HG03342 (cell line): ENCODE results near the gene C10orf90.

Experiments used
- ATAC-seq: cut with Tn5 transposase; IDR thresholded peaks from one replicate; pipeline ENCODE4 v1.9.1; 2021; ENCODE audit warnings: mild to moderate bottlenecking, moderate library complexity; ENCODE audit not compliant: unreplicated experiment

C10orf90 gene, protein sequence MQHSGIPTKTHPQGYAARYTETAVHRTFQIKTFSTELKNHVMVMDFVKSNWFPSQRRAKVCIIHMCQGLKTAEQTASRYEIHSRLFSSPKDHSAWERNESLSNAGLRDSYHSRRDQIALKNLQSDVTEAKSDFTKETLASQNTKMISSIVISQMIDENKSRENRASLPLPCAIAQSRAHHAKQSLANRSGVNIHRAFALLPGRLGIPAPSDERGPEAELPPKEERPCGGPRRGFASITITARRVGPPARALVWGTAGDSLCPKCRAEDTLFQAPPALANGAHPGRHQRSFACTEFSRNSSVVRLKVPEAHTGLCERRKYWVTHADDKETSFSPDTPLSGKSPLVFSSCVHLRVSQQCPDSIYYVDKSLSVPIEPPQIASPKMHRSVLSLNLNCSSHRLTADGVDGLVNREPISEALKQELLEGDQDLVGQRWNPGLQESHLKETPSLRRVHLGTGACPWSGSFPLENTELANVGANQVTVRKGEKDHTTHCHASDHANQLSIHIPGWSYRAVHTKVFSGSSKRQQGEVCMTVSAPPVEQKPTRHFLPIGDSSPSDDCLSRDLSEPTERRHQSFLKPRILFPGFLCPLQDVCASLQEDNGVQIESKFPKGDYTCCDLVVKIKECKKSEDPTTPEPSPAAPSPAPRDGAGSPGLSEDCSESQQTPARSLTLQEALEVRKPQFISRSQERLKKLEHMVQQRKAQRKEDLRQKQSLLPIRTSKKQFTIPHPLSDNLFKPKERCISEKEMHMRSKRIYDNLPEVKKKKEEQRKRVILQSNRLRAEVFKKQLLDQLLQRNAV

GRCh38 chr10:126670056-126670894 is at the start of gene C10orf90:
C10orf90 (minus strand) TSS chr10:126670693; CDS start chr10:126670480, 213 bp downstream.
- ATAC-seq = no peak

GRCh38 chr10:126716366-126716765 is 45.9 kb upstream of the C10orf90 start:
- no peak for ATAC-seq

DNA sequence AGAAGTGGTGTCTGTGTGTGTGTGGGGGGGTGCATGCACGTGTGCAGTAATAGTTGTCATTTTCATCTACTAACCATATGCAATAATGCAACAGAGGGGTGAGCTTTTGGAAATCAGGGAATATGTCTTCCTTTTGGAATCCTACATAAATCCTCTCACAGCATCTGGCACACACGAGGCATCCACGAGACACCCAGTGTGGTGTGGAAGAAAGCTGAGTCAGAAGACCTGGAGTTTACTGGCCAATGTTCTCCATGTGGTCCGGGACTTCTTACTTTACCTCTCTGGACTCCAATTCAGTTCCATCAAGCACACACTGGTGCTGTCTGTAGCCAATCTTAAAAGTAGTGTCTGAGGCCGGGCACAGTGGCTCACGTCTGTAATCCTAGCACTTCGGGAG is 43.1 kb upstream of the C10orf90 start:
- no peak for ATAC-seq

GRCh38 chr10:126712681-126713080 is 42.2 kb upstream of the C10orf90 start:
- ATAC-seq = no peak

- ATAC-seq = no peak
These were observed 35.6 kb upstream of the C10orf90 start for GRCh38 chr10:126705951-126706565.

DNA sequence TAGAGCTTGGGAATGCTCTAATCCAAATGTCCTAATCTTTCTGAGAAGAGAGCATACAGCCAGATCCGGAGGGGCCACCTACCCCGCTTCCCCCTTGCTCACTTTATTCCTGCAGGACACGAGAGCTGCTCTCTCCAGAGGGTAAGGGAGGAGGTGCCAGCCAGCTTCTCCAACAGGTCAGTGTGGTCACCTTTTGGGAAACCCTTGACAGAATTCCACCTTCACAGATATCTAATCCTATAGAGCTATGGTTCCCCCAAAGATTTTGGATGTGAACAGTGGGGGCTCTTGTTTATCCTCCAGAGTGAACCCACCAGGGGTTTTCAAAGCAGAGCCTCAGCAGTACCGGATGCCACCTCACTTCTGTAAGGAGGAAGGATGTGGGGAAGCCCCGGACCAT is 34.6 kb upstream of the C10orf90 start:
- ATAC-seq = no peak

- no peak for ATAC-seq
These were observed 34.2 kb upstream of the C10orf90 start for GRCh38 chr10:126704649-126705048.

DNA sequence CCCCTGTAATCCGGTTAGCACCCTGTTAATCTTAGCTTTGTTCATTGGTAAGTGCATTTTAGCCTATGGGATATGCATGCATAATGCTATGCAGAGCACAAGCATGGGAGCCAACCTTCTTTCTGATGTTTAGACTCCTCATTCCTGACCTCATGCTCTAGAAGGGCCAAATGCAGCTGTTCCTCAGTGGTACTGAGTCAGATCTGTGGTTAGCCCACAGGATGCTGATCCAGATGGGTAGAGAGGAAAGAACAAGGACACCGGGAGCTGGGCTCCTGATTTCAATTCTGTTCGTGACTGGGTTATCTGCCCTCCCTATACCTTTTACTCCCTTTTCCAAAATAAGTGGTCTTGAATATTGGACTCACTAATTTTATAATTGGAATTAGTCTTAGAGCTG is 31.7 kb upstream of the C10orf90 start:
- ATAC-seq = no peak

DNA sequence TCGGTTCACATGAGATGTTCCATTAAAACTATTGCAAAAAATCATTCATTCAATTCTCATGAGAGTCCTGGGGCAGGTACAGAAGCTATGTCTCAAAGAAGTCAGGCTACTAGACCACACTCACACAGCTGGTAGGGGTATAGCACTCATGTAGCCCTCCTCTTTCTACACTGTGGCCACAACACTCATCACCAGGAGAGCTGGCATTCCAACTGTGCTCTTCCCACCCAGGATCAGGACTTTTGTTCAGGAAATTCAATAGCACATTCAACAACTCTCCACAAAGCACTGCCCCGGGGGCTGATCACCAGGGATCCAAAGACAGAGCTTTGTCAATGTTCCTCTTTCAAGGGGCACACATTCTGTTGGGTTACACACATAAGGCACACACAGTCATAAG is 31.0 kb upstream of the C10orf90 start:
- ATAC-seq = no peak

GRCh38 chr10:126696684-126697083 is 26.2 kb upstream of the C10orf90 start:
- ATAC-seq = no peak

DNA sequence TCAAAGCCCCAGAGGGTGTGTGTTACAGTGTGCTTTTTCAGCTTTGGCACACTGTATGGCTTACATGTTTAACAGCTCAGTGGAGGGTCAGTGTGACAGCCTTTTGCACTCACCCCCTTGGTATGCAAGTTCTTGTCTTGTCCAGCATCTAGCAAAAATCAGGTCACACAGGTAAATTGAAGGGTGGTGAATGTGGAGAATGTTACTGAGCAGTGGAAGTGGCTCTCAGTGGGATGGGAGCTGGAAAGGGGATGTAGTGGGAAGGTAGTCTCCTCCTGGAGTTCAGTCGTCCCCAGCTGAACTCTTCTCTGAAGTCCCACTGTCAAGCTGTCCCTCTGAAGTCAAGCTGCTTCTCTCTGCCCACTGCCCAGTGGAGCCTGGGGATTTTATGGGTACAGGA is 21.0 kb upstream of the C10orf90 start:
- ATAC-seq = no peak

GRCh38 chr10:126690534-126690933 is 20.0 kb upstream of the C10orf90 start:
- ATAC-seq = no peak

- no peak for ATAC-seq
These were observed 19.0 kb upstream of the C10orf90 start for GRCh38 chr10:126689461-126689994.

DNA sequence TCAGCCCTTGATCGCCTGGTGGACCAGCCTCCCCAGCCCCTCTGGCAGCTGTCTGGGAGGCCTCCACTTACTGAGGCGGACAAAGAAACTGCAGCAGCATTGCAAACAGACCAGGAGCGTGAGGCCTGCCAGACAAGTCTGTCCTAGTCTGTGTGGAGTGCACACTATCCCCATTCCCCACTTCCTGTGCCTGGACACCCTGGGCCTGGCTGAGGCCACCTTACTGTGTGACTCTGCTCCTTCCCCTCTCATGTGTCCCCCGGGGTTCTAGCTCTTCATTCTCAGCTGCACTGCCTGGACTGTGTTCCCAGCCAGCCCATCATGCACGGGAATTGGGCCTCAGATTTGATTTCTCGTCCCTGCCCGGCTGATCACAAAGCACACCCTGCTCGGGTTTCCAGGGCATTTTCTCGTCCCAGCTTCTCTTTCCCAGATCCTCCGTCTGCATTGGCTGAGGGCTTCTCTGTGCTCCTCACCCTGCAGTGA is 16.7 kb upstream of the C10orf90 start:
- ATAC-seq = no peak

GRCh38 chr10:126686719-126687118 is 16.2 kb upstream of the C10orf90 start:
- no peak for ATAC-seq

DNA sequence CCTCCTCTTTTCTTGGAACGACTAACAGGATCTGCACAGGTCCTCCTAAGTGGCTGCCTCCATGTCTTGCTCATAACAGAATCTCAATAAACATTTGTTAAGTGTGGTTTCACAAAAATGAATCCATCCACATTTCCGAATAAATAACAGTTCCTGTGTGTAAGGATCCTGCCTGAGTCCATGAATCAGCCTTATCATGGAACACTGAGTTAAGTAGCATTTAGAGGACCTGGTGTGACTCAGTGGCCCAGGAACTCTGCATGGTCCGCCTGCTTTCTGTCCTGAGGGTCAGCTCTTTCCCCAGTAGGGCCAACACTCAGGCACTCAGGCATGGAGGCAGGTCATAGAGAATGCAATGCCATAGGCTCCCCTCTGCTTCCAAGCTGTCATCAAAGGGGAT is 15.8 kb upstream of the C10orf90 start:
- ATAC-seq = no peak

DNA sequence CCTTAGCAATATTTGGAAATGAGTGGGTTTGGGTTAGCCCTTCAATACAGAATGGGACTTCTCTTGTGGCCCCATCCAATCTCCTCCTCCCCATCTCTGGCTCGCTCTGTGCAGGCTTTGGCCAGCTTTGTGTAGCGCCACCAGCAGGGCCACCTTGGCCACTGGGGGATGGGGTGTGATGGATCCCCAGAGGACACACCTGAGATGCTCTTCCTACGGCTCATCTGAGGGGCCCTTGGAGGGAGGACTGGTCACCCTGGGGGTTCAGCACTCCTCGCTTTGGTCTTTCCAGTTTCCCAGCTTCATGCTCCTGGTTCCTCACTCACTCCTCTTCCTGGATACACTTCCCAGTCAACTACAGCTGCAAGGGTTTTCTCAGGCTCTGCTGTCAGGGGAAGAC is 15.3 kb upstream of the C10orf90 start:
- no peak for ATAC-seq

GRCh38 chr10:126684171-126684745 is 13.8 kb upstream of the C10orf90 start:
- ATAC-seq = no peak

- no peak for ATAC-seq
These were observed 13.0 kb upstream of the C10orf90 start for GRCh38 chr10:126683466-126683865.
